CD1c-positive myeloid dendritic cell (primary cell): ENCODE measurements around the gene AOPEP.

Source experiments
- DNase-seq: peaks from one replicate; pipeline ENCODE4 v3.0.0-alpha.2; 2016; ENCODE audit errors: extremely low spot score

The AOPEP gene

GRCh38 chr9:95058121-95058785, 331.8 kb downstream of the AOPEP start:
- no peak for DNase-seq

DNA sequence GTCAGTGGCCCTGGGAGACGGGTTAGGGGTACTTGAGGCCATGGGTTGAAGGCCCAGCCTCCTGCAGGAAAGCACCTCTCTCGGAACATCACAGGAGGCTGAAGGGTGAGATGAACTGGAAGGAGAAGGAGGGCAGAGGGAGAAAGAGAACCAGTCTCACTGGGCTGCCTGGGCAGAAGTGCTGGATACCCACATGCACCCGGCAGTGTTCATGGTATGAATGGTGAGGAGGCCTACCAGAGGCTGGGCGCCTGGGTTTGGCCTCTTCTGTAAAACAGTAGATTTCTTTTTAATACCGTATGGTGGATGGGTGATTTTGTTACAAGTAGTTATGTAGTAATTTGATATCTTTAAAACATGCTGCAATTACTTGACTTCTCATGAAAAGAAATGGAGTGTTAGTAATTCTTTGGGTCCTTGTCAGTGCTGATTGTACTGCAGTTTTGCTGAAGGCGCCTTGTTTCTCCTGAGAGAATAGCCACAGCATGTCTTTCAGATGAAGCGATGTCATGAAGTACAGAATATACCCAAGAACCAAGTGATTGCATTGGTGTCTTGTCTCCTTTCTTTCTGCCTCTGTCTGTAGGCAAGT, 332.4 kb downstream of the AOPEP start:
- DNase-seq: no peak

GRCh38 chr9:95060234-95060633, 333.7 kb downstream of the AOPEP start:
- no peak for DNase-seq

DNA sequence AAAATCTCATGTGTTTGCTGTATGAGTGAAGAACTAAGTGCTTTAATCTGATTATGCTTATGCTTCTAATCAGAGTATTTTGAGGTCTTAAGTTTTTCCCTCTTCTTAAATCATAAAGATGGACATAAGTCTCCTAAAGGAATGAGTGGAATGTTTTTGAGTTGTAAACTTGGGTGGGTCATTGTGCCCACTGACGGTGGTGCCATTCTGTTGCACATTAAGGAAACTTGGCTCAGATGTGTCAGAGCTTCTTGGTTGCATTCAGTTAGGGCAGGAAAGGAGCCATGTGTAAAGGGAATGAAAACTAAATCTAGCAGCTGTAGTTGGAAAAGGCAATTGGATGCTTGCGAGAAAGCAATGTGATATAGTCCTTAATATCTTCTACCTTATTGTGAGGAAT, 334.4 kb downstream of the AOPEP start:
- DNase-seq: no peak

DNA sequence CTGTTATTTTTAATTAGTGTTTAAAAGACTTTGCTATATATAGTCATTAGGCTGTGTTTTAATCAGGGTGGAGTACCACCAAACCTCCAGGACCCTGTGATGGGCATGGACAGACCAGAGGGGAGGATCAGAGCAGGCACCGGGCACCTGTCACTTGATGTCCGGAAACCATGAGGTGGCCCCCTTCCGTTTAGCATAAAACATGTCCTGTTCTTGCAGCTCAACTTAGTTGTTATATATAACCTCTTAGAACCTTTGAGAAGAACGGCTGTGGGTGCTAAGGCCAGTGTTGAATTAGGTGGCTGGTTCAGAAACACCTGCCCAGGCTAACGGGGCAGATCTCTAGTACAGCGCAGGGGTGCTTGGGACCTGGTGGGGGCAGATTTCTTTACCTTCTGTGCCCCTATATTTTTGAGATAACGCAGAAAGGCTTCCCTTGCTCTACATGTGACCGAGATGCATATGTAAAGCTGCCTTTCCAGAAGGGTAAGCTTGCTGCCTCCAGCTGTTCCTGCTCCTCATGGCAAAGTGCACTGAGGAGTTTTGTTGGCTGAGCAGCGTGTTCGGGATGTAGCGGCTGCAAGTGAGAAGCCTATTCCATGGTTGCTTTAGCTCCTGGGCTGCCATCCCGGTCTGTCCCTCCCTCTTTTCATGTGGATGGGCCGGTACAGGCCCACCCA, 335.6 kb downstream of the AOPEP start:
- DNase-seq: no peak

DNA sequence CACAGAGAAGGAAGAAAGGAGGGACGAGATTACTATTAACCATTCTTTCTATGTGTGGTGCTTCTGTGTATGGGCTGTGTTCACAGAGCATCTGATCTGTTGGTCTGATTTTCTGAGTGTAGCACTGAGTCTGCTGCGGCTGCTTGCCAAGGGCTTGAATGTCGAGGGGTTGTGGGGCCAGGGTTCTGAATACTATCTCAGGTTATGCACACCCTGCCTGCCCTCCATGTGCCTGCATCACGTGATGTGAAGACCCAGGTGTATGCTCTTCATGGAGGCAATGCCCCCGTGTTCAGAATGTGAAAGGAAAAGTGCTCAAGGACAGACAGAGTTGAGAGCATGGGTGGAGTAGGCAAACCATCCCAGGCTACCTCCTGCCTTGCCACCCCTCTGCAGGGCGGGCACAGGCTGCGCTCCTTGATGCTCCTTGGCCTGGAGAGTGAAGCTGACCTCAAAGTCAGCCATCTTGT, 336.1 kb downstream of the AOPEP start:
- no peak for DNase-seq

GRCh38 chr9:95063300-95063699, 336.8 kb downstream of the AOPEP start:
- DNase-seq: no peak

- DNase-seq: no peak
Measured at GRCh38 chr9:95065224-95065623, 338.7 kb downstream of the AOPEP start.

- DNase-seq: no peak
Measured at GRCh38 chr9:95067057-95067456, 340.6 kb downstream of the AOPEP start.

DNA sequence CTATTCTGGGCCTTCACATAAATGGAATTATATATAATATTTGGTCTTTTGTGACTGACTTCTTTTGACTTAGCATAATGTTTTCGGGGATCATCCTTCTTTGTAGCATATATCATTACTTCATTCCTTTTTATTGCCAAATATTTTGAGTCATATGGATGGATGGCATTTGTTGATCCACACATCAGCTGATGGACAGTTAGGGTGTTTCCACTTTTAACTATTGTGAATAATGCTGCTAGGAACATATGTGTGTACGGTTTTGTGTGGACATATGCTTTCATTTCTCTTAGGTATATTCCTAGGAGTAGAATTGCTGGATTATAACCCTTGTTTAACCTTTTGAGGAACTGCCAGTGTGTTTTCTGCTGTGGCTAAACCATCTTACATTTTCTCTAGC, 341.4 kb downstream of the AOPEP start:
- DNase-seq: no peak

DNA sequence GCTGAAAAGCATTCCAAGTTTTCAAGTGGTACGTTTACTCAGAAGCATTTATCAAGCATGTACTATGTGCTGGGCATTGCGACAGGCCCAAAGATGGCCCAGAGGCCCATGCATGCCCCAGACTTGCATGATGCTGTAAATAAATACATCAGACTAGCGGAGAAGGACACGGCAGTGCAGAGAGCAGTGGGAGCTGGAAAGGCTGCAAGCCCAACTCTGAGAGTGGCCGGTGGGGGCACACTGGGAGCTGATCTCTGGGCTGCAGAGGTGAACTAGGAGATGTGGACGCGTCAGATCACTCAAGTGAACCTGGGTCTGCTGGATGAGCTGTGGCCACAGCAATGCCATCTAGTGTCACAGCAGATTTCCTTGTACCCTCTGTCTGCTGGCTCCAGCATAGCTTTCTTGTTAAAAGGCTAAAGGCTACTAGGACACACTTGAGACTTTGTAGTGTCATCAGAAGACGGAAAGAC, 344.1 kb downstream of the AOPEP start:
- DNase-seq: no peak

DNA sequence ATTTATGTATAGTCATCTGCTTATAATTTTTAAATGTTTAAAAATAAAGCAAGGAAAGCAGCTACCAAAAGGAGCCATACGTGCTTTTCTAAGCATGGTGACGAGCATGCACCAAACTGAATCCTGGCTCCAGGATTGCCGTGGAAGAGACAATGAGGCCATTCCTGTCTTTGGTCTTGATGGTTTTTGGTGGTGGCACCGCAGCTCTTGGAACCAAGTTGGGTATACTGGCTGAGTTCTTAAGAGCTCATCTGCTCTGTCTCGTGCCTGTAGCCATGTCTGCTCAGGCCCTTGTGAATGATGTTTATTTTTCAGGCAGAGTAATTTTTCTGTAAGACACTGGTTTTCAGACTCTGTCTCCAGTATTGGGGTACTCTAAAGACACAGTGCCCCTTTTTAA, 345.0 kb downstream of the AOPEP start:
- no peak for DNase-seq

DNA sequence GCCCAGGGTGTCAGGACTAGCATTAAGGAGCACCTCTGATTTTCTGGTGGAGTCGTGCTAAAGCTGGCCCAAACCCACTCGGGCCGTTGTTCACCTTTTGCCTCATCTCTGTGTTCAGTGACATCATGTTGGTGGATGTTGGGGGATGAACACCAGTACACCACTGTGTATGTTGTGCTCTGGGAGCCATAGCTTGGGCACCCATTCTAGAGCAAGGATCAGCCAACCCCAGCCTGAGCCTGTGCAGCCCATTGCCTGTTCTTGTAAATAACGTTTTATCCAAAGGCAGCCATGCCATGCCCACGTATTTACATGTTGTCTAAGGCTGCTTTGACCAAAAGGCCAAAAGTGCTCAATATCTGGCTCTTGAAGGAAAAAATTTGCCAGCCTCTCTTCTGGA, 345.4 kb downstream of the AOPEP start:
- DNase-seq: no peak

DNA sequence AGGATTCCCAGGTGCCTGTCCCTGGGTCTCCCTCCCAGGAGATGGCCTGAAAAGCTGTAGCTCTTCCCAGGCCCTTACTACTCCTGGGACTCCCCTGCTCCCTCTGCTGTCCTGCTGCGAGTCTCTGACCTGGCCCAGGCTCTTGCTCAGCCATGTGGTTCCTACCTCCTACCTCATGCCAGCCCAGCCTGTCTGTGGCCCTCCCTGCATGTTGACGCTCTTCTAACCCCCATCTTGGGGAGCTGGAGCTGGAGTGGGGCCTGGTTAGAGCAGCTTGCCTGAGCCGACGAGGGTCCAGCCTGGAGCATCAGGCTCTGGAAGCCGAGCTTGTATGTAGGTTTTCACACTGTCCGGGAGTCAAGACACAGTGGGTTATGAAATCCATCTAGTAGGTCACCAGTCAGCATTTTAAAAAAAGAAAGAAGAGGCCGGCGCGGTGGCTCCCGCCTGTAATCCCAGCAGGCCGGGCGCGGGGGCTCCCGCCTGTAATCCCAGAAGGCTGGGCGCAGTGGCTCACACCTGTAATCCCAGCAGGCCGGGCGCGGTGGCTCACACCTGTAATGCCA, 346.6 kb downstream of the AOPEP start:
- DNase-seq: no peak

DNA sequence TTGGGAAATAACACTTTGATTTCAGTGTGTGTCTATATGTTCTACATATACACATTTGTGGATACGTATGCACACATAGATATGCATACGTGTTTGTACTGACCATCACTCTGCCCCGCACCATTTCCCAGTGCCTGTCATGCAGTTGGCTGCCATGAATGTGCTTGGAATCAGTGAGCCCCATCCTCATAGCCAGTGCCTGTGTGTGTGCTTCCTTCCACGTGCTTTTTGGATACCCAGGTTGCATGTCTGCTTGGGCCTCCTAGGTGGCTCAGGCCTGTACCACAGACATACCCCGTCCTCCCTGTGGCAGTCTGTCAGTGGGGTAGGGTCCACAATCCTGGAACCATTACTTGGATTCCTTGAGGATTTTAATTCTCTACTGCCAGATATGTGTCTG, 347.4 kb downstream of the AOPEP start:
- DNase-seq: no peak

GRCh38 chr9:95074632-95075031, 348.1 kb downstream of the AOPEP start:
- DNase-seq: no peak

DNA sequence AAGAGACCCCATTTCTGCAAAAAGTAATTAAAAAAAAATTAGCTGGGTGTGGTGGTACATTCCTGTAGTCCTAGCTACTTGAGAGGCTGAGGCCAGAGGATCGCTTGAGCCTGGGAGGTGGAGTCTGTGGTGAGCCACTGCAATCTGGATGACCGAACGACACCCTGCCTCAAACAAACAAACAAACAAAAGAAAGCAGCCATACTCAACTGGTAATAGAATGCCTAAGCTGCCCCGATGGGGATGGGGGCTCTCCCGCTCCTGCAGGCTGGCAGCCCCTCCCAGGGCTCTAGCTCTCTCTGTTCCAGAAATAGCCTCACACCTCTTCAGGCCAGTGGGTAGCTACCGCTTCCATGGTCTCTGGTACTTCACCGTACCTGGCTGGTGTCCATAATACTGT, 349.2 kb downstream of the AOPEP start:
- no peak for DNase-seq

- DNase-seq: no peak
Measured at GRCh38 chr9:95076696-95077052, 350.2 kb downstream of the AOPEP start.

DNA sequence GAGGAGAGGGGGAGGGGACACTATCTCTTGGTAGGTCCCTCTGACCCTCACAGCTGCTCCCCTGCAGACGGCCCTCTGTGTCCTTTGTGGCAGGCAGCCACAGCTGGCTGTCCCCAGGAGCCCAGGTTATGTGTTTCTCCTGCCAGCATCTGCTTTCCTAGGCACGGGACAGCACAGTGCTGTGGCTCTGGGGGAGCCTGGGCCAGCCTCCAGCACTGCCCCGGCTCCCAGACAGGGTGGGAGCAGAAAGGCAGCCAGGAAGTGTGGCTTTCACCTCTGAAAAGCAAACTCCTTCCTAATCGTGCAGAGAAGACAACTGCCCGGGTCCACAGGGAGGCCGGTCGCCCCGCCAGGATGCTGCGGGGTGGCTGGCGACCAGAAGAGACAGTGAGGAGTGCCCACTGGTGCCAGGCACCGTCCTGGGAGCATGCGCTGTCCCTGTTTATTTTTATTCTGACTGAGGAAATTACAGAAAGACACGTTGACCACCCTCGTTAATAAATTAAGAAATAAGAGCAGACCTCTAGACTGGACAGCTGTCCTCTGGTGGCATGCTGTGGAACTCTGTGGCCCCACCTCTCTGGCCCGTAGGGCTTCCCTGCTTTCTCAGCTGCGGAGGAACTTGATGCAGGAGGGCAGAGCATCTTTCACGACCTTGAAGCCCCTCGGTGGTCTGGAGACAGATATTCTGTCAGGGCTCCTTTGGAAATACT, 350.7 kb downstream of the AOPEP start:
- no peak for DNase-seq

GRCh38 chr9:95077766-95078370, 351.4 kb downstream of the AOPEP start:
- DNase-seq: no peak

DNA sequence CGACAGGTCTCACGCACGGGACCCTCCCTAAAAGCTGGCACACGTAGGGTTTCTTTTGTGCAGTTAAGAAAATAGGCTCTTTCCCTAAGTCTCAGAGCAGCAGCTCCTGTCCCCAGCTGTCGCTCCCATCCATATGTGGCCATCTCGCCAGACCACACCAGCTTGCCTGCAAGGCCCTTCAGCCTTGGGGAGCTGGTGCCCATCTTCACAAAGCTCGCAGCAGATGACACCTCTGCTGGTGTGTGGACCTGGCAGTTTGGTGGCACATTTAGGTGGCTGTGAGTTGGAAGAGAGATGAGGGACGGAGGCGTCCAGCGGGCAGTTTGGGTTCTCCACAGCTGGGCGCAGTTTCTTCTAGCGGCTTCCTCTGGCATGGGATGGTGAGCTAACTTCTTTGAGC, 352.0 kb downstream of the AOPEP start:
- DNase-seq: no peak

GRCh38 chr9:95078939-95079338, 352.4 kb downstream of the AOPEP start:
- no peak for DNase-seq
